ENCODE results near the gene MCRIP2. TPM values are rescaled to one million over a fixed set of nuclear protein-coding genes. Genes with fewer than 3 reads are reported as not detected.

The MCRIP2 gene
- total and polyA plus RNA-seq, 9 donors = 0.98 to 42.3 (median 31.2) TPM

DNA sequence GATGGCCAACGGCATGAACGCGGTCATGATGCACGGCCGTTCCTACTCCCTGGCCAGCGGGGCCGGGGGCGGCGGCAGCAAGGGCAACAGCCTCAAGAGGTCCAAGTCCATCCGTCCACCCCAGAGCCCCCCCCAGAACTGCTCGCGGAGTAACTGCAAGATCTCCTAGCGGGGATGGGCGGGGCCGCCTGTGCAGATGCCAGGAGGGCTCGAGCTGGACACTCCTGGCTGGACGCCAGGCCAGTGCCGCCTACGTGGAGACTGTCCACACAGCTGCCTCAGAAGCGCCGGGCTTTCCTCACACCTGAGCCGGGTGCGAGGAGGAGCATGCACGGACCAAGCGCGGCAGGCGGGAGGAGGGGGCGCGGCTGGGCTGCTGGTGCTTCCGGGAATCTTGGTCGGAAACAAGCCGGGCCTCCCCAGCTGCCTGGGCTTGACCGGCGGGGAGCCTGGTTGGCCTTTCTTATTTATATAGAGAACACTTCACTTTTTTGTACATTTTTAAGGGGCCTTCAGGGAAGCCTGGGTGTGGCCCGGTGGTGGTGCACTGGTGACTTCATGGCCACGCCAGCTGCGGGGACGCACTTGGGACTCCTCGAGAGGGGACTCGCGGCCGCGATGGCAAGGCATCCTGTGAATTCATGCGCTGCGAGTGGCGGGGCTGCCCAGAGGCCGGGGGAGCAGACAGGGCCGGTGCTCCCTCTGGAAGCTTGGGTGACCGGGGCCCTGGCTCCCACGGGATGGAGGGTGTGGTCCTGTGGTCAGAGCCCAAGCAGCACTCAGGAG, 14.0 kb upstream of the MCRIP2 start:
- peak; percentile 46 to 70 (median 61) for DNase-seq
- intact Hi-C loops (cut with DNase I) = loop anchor here in 1 of 4 donors (5.0 kb wide), 1 partner anchor 35 kb away; the partner anchor contains the start of gene RAB40C
- Histone ChIP-seq H3K4me1 (ENCODE audit: insufficient read depth) (peaks cover 16% of the 10 kb centered on the region), H3K4me3 (no peak overlapping the region), H3K27me3 (no peaks in the 10 kb centered on the region), H3K27ac (no peak overlapping the region), H3K9me3 (no peaks in the 10 kb centered on the region), H3K36me3 (no peaks in the 10 kb centered on the region)
- WGBS, 3 donors = 82 to 86% (median 83%) methylated on average over 50 of the region's 50 CpGs
- TF ChIP-seq, protein P1, sequence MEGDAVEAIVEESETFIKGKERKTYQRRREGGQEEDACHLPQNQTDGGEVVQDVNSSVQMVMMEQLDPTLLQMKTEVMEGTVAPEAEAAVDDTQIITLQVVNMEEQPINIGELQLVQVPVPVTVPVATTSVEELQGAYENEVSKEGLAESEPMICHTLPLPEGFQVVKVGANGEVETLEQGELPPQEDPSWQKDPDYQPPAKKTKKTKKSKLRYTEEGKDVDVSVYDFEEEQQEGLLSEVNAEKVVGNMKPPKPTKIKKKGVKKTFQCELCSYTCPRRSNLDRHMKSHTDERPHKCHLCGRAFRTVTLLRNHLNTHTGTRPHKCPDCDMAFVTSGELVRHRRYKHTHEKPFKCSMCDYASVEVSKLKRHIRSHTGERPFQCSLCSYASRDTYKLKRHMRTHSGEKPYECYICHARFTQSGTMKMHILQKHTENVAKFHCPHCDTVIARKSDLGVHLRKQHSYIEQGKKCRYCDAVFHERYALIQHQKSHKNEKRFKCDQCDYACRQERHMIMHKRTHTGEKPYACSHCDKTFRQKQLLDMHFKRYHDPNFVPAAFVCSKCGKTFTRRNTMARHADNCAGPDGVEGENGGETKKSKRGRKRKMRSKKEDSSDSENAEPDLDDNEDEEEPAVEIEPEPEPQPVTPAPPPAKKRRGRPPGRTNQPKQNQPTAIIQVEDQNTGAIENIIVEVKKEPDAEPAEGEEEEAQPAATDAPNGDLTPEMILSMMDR (IDR thresholded peaks at IDR 0.05) = no peak
- TF ChIP-seq POLR2A (IDR thresholded peaks at IDR 0.05) (no peak), EP300 (IDR thresholded peaks at IDR 0.05) (no peak)

DNA sequence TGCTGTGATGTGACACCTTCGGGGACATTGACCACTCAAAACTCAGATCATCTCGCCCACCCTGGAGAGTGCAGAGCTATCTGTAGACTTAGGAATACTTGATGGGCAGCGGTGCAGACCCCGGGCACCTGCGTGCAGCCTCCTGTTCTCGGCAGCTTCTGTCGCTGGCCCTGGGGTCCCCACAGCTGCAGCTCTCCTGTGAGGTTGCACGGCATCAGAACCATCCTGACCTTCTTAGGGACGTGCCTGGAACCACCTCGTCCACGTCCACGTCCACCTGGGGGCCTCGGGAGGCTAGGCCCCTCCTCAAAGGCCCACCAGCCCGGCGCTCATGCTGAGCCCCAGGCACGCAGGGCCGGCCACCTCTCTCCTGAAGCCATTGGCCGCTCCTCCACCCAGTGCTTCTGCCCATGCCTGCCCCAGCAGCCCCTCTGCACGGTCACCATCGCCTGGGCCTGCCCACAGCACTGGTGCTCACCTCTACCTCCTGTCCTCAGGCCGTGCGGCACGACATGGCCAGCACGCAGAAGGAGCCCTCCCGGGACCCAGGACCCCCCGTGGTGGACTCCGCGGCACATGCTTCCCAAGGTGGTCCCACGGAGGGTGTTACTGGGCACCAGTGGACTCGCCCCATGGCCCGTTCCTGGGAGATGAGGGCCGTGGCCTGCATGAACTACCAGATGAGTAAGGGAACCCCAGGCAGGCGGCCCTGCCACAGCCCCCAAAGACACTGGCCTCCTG, 13.1 kb upstream of the MCRIP2 start:
- TF ChIP-seq, protein P1 (IDR thresholded peaks at IDR 0.05) = no peak
- no peak for TF ChIP-seq EP300 (IDR thresholded peaks at IDR 0.05)
- TF ChIP-seq POLR2A (IDR thresholded peaks at IDR 0.05) = no peak

DNA sequence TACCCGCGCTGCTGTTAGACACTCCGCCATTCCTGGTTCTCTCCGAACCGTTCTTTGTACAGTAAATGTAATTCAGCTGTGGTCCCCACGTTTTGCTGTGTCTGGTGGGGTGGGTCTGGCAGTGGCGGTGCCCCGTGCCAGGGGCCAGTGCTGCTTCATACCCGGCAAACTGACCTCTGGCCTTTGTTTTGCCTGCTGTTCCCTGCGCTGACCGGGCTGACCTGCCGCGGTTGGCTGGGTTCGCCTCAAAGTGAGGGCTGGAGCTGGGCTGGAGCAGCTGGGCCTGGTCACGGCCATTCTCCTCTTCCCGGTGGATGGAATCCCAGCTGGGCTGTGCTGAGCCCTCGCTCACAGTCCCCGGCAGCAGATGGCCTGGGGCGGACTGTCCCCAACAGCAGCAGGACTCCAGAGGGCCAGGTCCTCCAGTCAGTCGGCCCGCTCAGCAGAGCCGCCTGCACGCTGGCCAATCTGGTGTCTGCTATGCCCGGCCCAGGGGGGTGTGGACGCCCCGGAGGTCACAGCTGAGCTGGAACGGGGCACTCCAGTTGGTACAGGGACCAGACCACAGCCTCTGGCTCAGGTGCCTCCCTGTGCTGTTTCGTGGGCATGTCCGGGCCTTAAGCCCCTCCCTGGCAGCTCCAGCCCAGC, 12.3 kb upstream of the MCRIP2 start:
- no peaks in the 10 kb centered on the region for H3K9me3 ChIP-seq
- peak in 3 of 5 donors; percentile 38 to 53 (median 42) for DNase-seq
- no peaks in the 10 kb centered on the region for H3K36me3 ChIP-seq
- WGBS, 3 donors = 50 to 65% (median 53%) methylated on average over 25 to 29 of the region's 29 CpGs
- H3K4me1 ChIP-seq (ENCODE audit: insufficient read depth) = peaks cover 16% of the 10 kb centered on the region
- no peak overlapping the region for H3K4me3 ChIP-seq
- H3K27ac ChIP-seq = peak overlapping the region in 1 of 2 donors; percentile 25
- TF ChIP-seq POLR2A (IDR thresholded peaks at IDR 0.05) (no peak), EP300 (IDR thresholded peaks at IDR 0.05) (no peak)
- TF ChIP-seq, protein P1 (IDR thresholded peaks at IDR 0.05) = no peak
- no peaks in the 10 kb centered on the region for H3K27me3 ChIP-seq
- intact Hi-C loops (cut with DNase I) = loop anchor here in 1 of 4 donors (5.0 kb wide), 1 partner anchor 37 kb away; the partner anchor contains the start of gene RAB40C

More for the DNA sequence above, 13.1 kb upstream of the MCRIP2 start:
- intact Hi-C loops (cut with DNase I) = loop anchor here in 1 of 4 donors (5.0 kb wide), 1 partner anchor 36 kb away; the partner anchor contains the start of gene RAB40C
- no peak overlapping the region for H3K27ac ChIP-seq
- no peaks in the 10 kb centered on the region for H3K9me3 ChIP-seq
- peaks cover 16% of the 10 kb centered on the region for H3K4me1 ChIP-seq (ENCODE audit: insufficient read depth)
- no peaks in the 10 kb centered on the region for H3K27me3 ChIP-seq
- no peak overlapping the region for H3K4me3 ChIP-seq
- WGBS, 3 donors = 88 to 93% (median 91%) methylated on average over 30 to 33 of the region's 33 CpGs
- no peaks in the 10 kb centered on the region for H3K36me3 ChIP-seq
- peak in 1 of 5 donors; percentile 34 for DNase-seq

DNA sequence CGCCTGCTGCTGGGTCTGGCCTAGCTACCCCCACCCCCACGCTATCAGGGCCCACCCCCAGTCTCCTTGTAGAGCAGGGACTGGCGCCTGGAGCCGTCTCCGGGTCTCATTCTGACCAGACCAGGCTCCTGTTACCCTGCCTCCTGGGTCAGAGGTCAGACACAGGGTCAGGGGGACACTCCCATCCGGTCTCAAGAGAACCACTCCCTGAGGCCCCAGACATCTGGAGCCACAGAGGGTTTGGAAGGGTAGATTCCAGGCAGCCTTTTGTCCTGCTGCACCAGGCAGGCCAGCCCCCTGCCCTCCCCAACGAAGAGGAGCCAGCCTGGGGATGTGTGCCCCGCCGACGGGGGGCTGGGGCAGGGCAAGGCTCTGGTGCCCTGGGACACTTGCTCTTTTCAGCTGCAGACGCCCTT, 11.8 kb upstream of the MCRIP2 start:
- TF ChIP-seq POLR2A (IDR thresholded peaks at IDR 0.05) (no peak), EP300 (IDR thresholded peaks at IDR 0.05) (no peak)
- TF ChIP-seq, protein P1 (IDR thresholded peaks at IDR 0.05) = no peak
- peak overlapping the region; percentile 12 to 25 for H3K27ac ChIP-seq

More for the DNA sequence above, 11.8 kb upstream of the MCRIP2 start:
- Histone ChIP-seq H3K36me3 (no peaks in the 10 kb centered on the region), H3K27me3 (no peaks in the 10 kb centered on the region), H3K4me1 (ENCODE audit: insufficient read depth) (peaks cover 16% of the 10 kb centered on the region), H3K4me3 (no peak overlapping the region), H3K9me3 (no peaks in the 10 kb centered on the region)
- intact Hi-C loops (cut with DNase I) = loop anchor here in 2 of 4 donors (5.0 to 10.0 kb wide), 2 partner anchors 38 to 1335 kb away; partner anchors contain the start of genes RAB40C (in 1 of the 2), RNF151 (in 1 of the 2) and RPS2 (in 1 of the 2)
- DNase-seq = peak in 3 of 5 donors; percentile 31 to 53 (median 42)
- WGBS, 3 donors = 39 to 58% (median 42%) methylated on average over 11 of the region's 11 CpGs
